Inflammatory macrophage treated with lipopolysaccharide for 1 hour (primary cell): Measurements from ENCODE around the gene PSMD7.
"Not testable (repeated sequence)": the region's sequence is repeated elsewhere in the genome, so short reads cannot be mapped to it uniquely, and the experiment has no call there.

Experiments
- DNase-seq, 2 donors: peaks; one replicate each; pipeline ENCODE4 v3.0.0-alpha.2; 2020 to 2022

The PSMD7 gene

GRCh38 chr16:74297145-74297665 lies 591 bp downstream of the PSMD7 start:
- DNase-seq: peak; percentile 7 to 22

DNA sequence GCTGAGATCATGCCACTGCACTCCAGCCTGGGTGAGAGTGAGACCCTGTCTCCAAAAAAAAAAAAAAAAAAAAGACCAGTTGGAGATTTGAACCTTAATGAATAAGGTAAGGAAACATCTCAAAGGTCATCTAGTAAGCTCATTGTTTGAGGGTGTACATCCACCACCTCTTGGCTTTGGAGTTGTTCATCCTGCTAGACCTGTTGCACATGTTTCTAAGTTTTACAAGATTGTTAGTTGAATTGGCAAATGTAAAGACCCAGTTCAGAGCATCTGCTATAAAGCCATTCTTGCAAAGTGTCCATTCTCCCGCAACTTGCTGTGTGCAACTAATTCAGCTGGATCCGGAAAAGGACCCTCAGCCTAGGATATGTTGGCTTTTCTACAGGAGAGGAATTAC lies 1.5 kb downstream of the PSMD7 start:
- DNase-seq: no peak

GRCh38 chr16:74302341-74302740 lies 5.7 kb downstream of the PSMD7 start:
- no peak for DNase-seq

DNA sequence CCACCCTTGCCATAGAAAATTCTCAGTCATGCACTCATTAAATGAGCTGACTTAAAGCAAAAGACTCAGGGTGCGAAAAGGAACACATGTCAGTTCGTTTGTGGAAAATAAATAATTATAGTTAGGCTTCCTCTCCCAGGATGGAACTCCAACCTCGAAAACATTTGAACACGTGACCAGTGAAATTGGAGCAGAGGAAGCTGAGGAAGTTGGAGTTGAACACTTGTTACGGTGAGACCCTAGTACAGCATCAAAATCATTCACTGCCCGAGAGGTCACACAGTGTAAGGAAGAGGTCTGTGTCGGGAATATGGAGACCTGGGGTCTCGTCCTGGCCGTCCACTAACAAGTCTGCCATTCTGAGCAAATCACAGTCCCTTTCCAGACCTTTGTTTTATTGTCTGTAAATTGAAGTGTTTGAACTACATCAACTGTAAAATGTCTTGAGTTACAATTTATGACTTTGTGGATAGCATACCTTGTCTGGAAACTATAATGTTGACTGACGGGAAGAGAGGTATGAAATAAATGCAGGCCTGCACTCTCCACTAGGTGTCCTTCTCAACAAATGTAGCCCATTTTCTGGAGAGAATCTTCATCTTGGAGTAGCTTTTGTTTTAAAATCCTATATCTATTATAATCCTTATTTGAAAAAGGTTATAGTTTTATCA lies 7.7 kb downstream of the PSMD7 start:
- DNase-seq: no peak

DNA sequence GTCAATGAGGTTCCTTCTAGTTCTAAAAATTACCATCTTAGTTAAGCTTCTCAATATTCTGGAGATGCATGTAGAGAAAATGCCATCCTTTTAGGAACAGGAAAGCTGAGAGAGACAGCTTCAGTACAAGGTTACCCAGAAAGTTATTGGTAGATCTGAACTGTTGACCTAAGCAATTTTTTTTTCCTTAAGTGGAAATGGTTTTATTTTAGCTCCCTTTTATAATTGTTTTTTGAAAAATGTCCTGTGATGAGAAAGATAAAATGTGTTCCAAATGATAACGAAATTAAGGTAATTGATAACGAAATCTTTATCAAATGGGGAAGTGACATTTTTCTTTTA lies 8.2 kb downstream of the PSMD7 start:
- DNase-seq: no peak

DNA sequence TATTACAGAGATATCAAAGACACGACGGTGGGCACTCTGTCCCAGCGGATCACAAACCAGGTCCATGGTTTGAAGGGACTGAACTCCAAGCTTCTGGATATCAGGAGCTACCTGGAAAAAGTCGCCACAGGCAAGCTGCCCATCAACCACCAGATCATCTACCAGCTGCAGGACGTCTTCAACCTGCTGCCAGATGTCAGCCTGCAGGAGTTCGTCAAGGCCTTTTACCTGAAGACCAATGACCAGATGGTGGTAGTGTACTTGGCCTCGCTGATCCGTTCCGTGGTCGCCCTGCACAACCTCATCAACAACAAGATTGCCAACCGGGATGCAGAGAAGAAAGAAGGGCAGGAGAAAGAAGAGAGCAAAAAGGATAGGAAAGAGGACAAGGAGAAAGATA lies 8.7 kb downstream of the PSMD7 start:
- no peak for DNase-seq

GRCh38 chr16:74305978-74306784 lies 9.6 kb downstream of the PSMD7 start:
- DNase-seq: no peak

GRCh38 chr16:74307383-74307782 lies 10.8 kb downstream of the PSMD7 start:
- DNase-seq: no peak

GRCh38 chr16:74309789-74310781 lies 13.5 kb downstream of the PSMD7 start:
- peak; percentile 37 to 57 for DNase-seq

- no peak for DNase-seq
These were observed 18.4 kb downstream of the PSMD7 start for GRCh38 chr16:74315059-74315458.

DNA sequence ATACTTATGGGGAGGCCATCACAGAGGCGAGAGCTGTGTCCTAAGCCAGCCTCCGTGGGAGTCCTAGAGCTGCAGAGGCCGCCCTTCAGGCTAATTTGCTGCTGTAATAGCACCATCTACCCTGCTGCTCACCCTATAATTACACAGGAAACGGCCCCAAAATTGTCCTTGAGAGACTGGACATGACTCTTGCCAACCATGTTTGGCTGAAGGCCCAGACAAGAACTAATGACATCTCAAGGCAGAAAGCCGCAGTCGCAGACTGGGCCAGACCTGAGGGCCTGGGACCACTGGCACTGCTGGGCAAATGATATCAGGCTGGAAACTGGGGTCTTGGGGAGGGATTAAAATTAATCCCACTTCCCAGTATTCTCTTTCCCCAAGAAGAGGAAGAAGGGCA lies 24.1 kb downstream of the PSMD7 start:
- no peak for DNase-seq

GRCh38 chr16:74321356-74321755 lies 24.7 kb downstream of the PSMD7 start:
- peak; percentile 18 to 65 for DNase-seq

GRCh38 chr16:74322301-74322710 lies 25.7 kb downstream of the PSMD7 start:
- DNase-seq: no peak

GRCh38 chr16:74324777-74325176 lies 28.2 kb downstream of the PSMD7 start:
- not testable (repeated sequence) for DNase-seq

DNA sequence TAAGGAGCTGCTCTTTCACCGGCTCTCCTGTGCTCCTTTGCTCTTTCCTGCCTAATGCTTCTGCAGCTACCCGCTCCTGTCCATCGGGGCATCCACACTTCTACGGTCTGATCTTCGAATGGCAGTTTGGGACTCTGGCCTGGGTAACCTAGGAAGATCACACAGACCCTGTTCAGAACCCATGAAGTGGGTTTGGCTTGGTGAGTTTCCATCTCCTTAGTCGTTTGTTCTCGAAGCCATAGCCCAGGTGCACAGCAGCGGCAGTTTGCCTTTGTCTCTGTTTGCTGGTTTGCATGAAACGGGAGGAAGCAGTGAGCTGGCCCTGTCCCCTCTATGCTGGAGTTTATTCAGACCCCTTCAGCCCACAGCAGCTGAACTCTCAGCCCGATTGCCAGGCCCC lies 29.0 kb downstream of the PSMD7 start:
- DNase-seq: no peak

DNA sequence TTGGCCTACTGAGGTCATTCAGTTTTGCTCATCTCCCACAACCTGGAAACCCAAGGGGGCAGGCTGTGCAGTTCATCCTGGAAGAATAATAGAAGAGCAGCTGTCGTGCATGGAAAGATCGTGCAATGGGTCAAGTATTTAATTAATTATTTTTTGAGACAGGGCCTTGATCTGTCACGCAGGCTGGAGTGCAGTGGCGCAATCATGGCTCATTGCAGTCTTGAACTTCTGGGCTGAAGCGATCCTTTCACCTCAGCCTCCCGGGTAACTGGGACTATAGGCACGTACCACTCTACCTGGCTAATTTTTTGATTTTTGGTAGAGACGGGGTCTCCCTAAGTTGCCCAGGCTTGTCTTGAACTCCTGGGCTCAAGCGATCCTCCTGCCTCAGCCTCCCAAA lies 31.7 kb downstream of the PSMD7 start:
- not testable (repeated sequence) for DNase-seq

DNA sequence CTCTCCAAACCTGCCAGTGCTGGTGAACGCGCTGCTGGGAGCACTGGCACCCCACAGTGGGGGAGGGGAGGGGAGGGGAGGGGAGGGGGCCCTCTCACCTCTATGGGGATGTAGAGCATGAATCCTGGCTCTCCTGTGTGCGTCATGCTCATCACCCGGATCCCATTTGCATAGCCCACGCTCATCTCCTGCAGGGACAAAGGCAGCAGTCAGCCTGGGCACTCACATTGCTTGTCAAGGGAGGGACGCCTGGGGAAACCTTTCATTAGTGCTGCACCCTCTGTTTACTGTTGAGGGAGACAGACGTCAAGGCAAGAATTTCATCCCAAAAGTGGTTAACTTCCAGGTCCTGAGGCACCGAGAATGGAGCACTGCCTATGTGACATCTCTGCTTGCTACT lies 35.9 kb downstream of the PSMD7 start:
- not testable (repeated sequence) for DNase-seq

GRCh38 chr16:74337506-74337905 lies 40.9 kb downstream of the PSMD7 start:
- not testable (repeated sequence) for DNase-seq

DNA sequence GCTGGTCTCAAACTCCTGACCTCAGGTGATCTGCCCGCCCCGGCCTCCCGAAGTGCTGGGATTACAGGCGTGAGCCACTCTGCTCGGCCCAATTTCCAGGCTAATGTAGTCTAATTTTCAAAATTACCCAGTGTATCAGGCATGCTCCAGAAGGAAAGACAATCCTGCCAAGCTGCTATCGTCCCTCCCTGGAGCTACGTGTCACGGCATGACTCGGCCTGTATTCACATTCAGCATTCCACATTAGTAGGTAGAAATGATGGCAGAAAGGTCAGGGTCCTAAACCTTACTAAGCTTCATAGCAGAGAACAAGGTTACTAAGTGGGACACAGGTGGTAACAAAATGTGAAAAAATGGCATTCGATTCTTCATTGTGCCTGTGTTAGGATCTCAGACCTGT lies 42.6 kb downstream of the PSMD7 start:
- DNase-seq: not testable (repeated sequence)

GRCh38 chr16:74353038-74353437 lies 56.4 kb downstream of the PSMD7 start:
- DNase-seq: not testable (repeated sequence)
